ENCODE data around the gene TNS1.

The TNS1 gene

GRCh38 chr2:217975626-217976025 is 27.2 kb downstream of the TNS1 start:
- H3K4me3 ChIP-seq (ENCODE audit: low read depth, low read length) = no peak overlapping the region
- TF ChIP-seq CTCF (IDR thresholded peaks at IDR 0.05; ENCODE audit: low read depth, low read length, missing control alignments) = no peak
- DNase-seq (ENCODE audit: low read depth) = no peak

- no peak for TF ChIP-seq CTCF (IDR thresholded peaks at IDR 0.05; ENCODE audit: low read depth, low read length, missing control alignments)
- DNase-seq (ENCODE audit: low read depth) = no peak
These were observed 28.3 kb downstream of the TNS1 start for GRCh38 chr2:217974389-217975005.

GRCh38 chr2:217973008-217973787 is 29.6 kb downstream of the TNS1 start:
- no peak for TF ChIP-seq CTCF (IDR thresholded peaks at IDR 0.05; ENCODE audit: low read depth, low read length, missing control alignments)
- no peak for DNase-seq (ENCODE audit: low read depth)

More at GRCh38 chr2:217974389-217975005, 28.3 kb downstream of the TNS1 start:
- no peak overlapping the region for H3K4me3 ChIP-seq (ENCODE audit: low read depth, low read length)

GRCh38 chr2:217972490-217972889 is 30.3 kb downstream of the TNS1 start:
- TF ChIP-seq CTCF (IDR thresholded peaks at IDR 0.05; ENCODE audit: low read depth, low read length, missing control alignments) = no peak
- no peak overlapping the region for H3K4me3 ChIP-seq (ENCODE audit: low read depth, low read length)
- DNase-seq (ENCODE audit: low read depth) = no peak

More at GRCh38 chr2:217973008-217973787, 29.6 kb downstream of the TNS1 start:
- no peak overlapping the region for H3K4me3 ChIP-seq (ENCODE audit: low read depth, low read length)

GRCh38 chr2:217972037-217972436 is 30.8 kb downstream of the TNS1 start:
- H3K4me3 ChIP-seq (ENCODE audit: low read depth, low read length) = no peak overlapping the region
- TF ChIP-seq CTCF (IDR thresholded peaks at IDR 0.05; ENCODE audit: low read depth, low read length, missing control alignments) = no peak
- no peak for DNase-seq (ENCODE audit: low read depth)

GRCh38 chr2:217971166-217971565 is 31.6 kb downstream of the TNS1 start:
- no peak overlapping the region for H3K4me3 ChIP-seq (ENCODE audit: low read depth, low read length)
- TF ChIP-seq CTCF (IDR thresholded peaks at IDR 0.05; ENCODE audit: low read depth, low read length, missing control alignments) = no peak
- no peak for DNase-seq (ENCODE audit: low read depth)

All from GM12864 (cell line).